ENCODE results near the gene NEU3. TPM values are rescaled to one million over a fixed set of nuclear protein-coding genes. Genes with fewer than 3 reads are reported as not detected.

Gene NEU3, protein sequence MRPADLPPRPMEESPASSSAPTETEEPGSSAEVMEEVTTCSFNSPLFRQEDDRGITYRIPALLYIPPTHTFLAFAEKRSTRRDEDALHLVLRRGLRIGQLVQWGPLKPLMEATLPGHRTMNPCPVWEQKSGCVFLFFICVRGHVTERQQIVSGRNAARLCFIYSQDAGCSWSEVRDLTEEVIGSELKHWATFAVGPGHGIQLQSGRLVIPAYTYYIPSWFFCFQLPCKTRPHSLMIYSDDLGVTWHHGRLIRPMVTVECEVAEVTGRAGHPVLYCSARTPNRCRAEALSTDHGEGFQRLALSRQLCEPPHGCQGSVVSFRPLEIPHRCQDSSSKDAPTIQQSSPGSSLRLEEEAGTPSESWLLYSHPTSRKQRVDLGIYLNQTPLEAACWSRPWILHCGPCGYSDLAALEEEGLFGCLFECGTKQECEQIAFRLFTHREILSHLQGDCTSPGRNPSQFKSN
- total RNA-seq (2014; rRNA removed; shearing (Covaris generic)) (6.2 and 6.4 TPM in 2 replicates), polyA plus RNA-seq (2016; fragmentation: Nextera tagmentation; extraction: Ambion mirVana) (2.3 and 2.5 TPM in 2 replicates)

DNA sequence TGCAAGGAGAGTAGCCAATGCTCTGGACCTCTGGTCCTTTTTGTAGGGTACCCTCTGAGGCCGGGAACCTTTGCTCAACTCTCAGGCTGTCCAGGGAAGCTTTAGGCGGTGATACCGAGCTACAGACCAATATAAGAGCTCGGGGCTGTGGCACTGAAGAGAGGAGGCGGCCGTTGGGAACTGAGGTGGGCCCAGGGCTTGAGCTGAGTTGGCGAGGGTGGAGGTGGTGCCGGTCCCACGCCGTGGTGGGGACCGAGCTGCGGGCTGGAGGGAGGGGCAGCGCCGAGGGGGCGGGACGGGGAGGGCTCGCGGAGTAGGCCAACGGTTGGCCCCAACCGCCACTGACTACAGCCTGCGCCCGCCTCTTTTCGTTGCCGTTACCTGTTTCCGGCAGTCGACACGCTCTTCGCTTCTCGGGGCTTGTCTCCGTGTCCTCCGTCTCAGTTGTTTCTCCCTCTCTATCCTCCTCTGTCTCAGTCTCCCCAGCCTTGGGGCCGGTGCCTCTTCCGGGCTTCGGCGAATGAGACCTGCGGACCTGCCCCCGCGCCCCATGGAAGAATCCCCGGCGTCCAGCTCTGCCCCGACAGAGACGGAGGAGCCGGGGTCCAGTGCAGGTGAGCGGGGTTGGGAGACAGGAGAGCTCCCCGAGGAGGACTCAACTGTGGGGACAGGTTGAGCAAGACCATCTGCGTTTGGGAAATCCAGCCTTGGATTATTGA, at the start of gene NEU3:
Gene NEU3, plus strand, starts transcription at position 393 of the 719 bp plus-strand sequence. Its CDS starts 128 bp downstream, at position 521.
- peak within 1 kb of the TSS; percentile 99 for H2AFZ ChIP-seq
- H3K4me2 ChIP-seq (ENCODE audit: unreplicated experiment) = peak within 1 kb of the TSS; percentile 94
- DNase-seq = peak; percentile 84
- no peak for TF ChIP-seq EZH2 (IDR thresholded peaks at IDR 0.05; ENCODE audit: insufficient read depth, poor library complexity, severe bottlenecking)
- no peak for TF ChIP-seq EZH2phosphoT487 (IDR thresholded peaks at IDR 0.05; ENCODE audit: insufficient read depth, low read depth)
- H3K27me3 ChIP-seq (replicated peaks; ENCODE audit: insufficient read depth) = no peaks in the 10 kb centered on the region
- H3K9ac ChIP-seq = peak within 1 kb of the TSS; percentile 91
- peaks cover 7% of the 10 kb centered on the region; the same call in 1 of the 2 replicates for H3K4me1 ChIP-seq (ENCODE audit: insufficient read depth)
- H3K4me3 ChIP-seq = peak within 1 kb of the TSS; percentile 100
- no peaks in the 10 kb centered on the region; the same call in 1 of the 2 replicates for H3K79me2 ChIP-seq (ENCODE audit: insufficient read depth)
- in situ Hi-C loops (cut with MboI) = no loop called here
- no peaks in the 10 kb centered on the region for H3K36me3 ChIP-seq (ENCODE audit: low read depth)
- peaks cover 32% of the 10 kb centered on the region for H3F3A ChIP-seq (ENCODE audit: insufficient read depth)
- 1 to 5% methylated on average over 26 to 45 of the region's 46 CpGs for WGBS, 2 experiments (ENCODE audit: low coverage in 1 of 2, low lambda C conversion rate in 2 of 2, missing lambda C conversion rate in 2 of 2)
- peak within 1 kb of the TSS; percentile 50 for H3K27ac ChIP-seq
- H4K20me1 ChIP-seq (ENCODE audit: insufficient read depth) = no peaks in the 10 kb centered on the region
- no peaks in the 10 kb centered on the region for H3K9me3 ChIP-seq (ENCODE audit: low read depth)
- H3K9me2 ChIP-seq (ENCODE audit: insufficient read depth) = no peaks in the 10 kb centered on the region

DNA sequence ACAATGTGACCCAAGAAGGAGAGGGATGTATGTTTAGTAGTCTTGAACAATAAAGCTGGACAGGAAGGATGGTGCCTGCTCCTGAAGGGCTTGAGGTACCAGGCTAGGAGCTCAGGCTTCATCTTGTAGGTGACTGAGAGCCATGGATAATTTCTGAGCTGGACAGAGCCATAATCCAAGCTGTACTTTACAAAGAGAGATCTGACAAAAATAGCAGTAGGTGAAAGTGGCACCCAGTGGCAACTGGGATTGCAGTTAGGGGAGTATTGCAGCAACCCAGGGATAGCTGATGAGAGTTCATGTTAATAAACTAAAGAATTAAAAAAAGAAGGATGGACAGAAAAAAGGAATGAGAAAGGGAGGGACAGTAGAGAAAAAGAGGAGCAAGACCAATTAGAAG, 47.2 kb upstream of the NEU3 start:
- no peak overlapping the region for H3K4me2 ChIP-seq (ENCODE audit: unreplicated experiment)
- H3K27ac ChIP-seq = no peak overlapping the region
- DNase-seq = no peak
- in situ Hi-C loops (cut with MboI) = no loop called here
- no peaks in the 10 kb centered on the region for H3K9me3 ChIP-seq (ENCODE audit: low read depth)
- no peaks in the 10 kb centered on the region for H4K20me1 ChIP-seq (ENCODE audit: insufficient read depth)
- no peaks in the 10 kb centered on the region for H3K9me2 ChIP-seq (ENCODE audit: insufficient read depth)
- H3K4me1 ChIP-seq (ENCODE audit: insufficient read depth) = peaks cover 39% of the 10 kb centered on the region
- H3K9ac ChIP-seq = no peak overlapping the region
- H3K27me3 ChIP-seq (replicated peaks; ENCODE audit: insufficient read depth) = no peaks in the 10 kb centered on the region
- H2AFZ ChIP-seq = no peak overlapping the region
- no peak overlapping the region for H3K4me3 ChIP-seq
- H3F3A ChIP-seq (ENCODE audit: insufficient read depth) = peaks cover 50% of the 10 kb centered on the region
- H3K79me2 ChIP-seq (ENCODE audit: insufficient read depth) = no peaks in the 10 kb centered on the region
- no peaks in the 10 kb centered on the region for H3K36me3 ChIP-seq (ENCODE audit: low read depth)
- TF ChIP-seq EZH2phosphoT487 (IDR thresholded peaks at IDR 0.05; ENCODE audit: insufficient read depth, low read depth) = no peak
- no peak for TF ChIP-seq EZH2 (IDR thresholded peaks at IDR 0.05; ENCODE audit: insufficient read depth, poor library complexity, severe bottlenecking)

DNA sequence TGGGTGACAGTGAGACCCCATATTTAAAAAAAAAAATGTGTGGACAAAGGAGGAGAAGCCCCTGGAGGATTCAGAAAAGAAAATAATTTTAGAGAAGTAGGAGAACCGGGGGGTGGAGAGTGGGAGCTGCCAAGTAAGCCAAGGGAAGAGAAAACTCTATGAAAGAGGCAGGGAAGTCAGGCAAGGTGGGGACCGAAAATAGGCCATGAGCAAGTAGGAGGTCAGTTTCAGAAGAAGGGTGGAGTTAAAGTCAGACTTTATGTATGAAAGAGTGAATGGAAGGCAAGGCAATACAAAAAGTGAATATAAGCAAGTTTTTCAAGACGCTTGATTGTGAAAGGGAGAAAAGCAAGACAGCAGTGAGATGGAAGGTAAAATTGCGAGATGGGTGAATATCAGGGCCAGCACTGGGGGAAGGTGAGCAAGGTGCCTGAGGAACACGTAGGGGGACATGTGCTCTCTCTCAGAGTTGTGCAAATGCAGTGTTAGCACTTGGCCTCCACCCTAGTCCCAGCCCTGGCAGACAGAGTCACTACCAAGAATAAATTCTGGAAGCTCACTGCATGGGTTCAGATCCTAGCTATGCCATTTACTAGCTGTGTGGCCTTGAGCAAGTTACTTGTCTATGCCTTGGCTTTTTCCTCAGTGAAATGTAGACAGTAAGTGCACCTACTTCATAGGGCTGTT, 46.5 kb upstream of the NEU3 start:
- Histone ChIP-seq H4K20me1 (ENCODE audit: insufficient read depth) (no peaks in the 10 kb centered on the region), H2AFZ (0 out of 2 replicates have a peak overlapping the region, but pooled peaks have one; percentile 20), H3K4me3 (no peak overlapping the region), H3K9ac (peak overlapping the region; percentile 51), H3K9me3 (ENCODE audit: low read depth) (no peaks in the 10 kb centered on the region), H3K27me3 (replicated peaks; ENCODE audit: insufficient read depth) (no peaks in the 10 kb centered on the region), H3K36me3 (ENCODE audit: low read depth) (no peaks in the 10 kb centered on the region), H3K4me2 (ENCODE audit: unreplicated experiment) (peak overlapping the region; percentile 76), H3F3A (ENCODE audit: insufficient read depth) (peaks cover 44% of the 10 kb centered on the region), H3K9me2 (ENCODE audit: insufficient read depth) (no peaks in the 10 kb centered on the region), H3K4me1 (ENCODE audit: insufficient read depth) (peaks cover 38% of the 10 kb centered on the region), H3K27ac (peak overlapping the region; percentile 67), H3K79me2 (ENCODE audit: insufficient read depth) (no peaks in the 10 kb centered on the region)
- TF ChIP-seq EZH2phosphoT487 (IDR thresholded peaks at IDR 0.05; ENCODE audit: insufficient read depth, low read depth) (no peak), EZH2 (IDR thresholded peaks at IDR 0.05; ENCODE audit: insufficient read depth, poor library complexity, severe bottlenecking) (no peak)
- 85% methylated on average over 5 of the region's 5 CpGs for WGBS, 2 experiments (ENCODE audit: low coverage in 1 of 2, low lambda C conversion rate in 2 of 2, missing lambda C conversion rate in 2 of 2)
- in situ Hi-C loops (cut with MboI) = no loop called here
- DNase-seq = no peak

DNA sequence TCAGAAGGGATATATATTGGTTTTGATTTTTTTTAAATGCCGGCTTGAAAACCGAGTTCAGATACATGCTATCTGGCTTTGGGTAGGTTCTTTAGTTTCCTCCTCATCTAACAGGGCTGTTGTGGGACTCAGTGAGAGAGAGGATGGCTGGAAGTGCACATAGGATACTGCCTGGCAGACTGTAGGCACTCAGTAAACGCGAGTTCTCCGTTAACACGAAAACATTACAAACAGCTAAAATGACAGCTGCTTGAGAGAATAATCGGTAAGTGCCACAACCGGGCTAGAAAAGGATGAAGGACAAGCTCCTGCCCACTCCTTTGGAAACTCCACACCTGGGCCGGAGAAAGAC, 40.2 kb upstream of the NEU3 start:
- Histone ChIP-seq H3K4me1 (ENCODE audit: insufficient read depth) (peaks cover 32% of the 10 kb centered on the region), H3K27me3 (replicated peaks; ENCODE audit: insufficient read depth) (no peaks in the 10 kb centered on the region), H3K79me2 (ENCODE audit: insufficient read depth) (peaks cover 57% of the 10 kb centered on the region), H3F3A (ENCODE audit: insufficient read depth) (peaks cover 21% of the 10 kb centered on the region), H3K9ac (peak overlapping the region; percentile 93), H4K20me1 (ENCODE audit: insufficient read depth) (no peaks in the 10 kb centered on the region), H3K27ac (peak overlapping the region; percentile 57), H2AFZ (peak overlapping the region; percentile 98), H3K9me2 (ENCODE audit: insufficient read depth) (no peaks in the 10 kb centered on the region), H3K4me2 (ENCODE audit: unreplicated experiment) (peak overlapping the region; percentile 90), H3K4me3 (peak overlapping the region; percentile 97), H3K9me3 (ENCODE audit: low read depth) (no peaks in the 10 kb centered on the region), H3K36me3 (ENCODE audit: low read depth) (no peaks in the 10 kb centered on the region)
- DNase-seq = peak; percentile 54
- WGBS, 2 experiments (ENCODE audit: low coverage in 1 of 2, low lambda C conversion rate in 2 of 2, missing lambda C conversion rate in 2 of 2) = 3 to 4% methylated on average over 9 of the region's 9 CpGs
- in situ Hi-C loops (cut with MboI) = no loop called here
- TF ChIP-seq EZH2 (IDR thresholded peaks at IDR 0.05; ENCODE audit: insufficient read depth, poor library complexity, severe bottlenecking) (no peak), EZH2phosphoT487 (IDR thresholded peaks at IDR 0.05; ENCODE audit: insufficient read depth, low read depth) (no peak)
